ENCODE results near the gene RPS26. TPM values are rescaled to one million over a fixed set of nuclear protein-coding genes. Genes with fewer than 3 reads are reported as not detected.

Gene RPS26
- total RNA-seq, 1 experiment from 2014 or later: 77.2 TPM

DNA sequence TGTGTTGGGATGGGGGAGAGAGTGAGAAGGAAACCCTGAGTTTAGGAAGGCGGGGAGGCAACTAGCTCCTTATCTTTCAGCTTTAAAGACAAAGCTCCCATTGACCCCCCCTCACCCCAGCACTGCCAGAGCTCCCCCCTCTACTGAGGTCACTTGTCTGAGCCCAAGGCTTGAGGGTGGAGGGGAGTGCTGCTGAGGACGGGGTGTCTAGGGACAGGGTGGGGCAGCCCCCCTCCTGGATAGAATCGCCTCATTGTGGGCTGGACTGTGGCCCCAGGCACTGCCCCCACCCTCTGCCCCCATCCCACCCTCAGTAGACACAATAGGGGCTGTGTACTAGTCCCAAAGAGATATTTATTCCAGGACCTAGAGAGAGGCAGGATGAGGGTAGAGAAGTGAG is 41.2 kb downstream of the RPS26 start (continued):
- TF ChIP-seq SP1 (CRISPR knock-in tag; conservative IDR thresholded peaks at IDR 0.05): no peak
- TF ChIP-seq, protein P1, sequence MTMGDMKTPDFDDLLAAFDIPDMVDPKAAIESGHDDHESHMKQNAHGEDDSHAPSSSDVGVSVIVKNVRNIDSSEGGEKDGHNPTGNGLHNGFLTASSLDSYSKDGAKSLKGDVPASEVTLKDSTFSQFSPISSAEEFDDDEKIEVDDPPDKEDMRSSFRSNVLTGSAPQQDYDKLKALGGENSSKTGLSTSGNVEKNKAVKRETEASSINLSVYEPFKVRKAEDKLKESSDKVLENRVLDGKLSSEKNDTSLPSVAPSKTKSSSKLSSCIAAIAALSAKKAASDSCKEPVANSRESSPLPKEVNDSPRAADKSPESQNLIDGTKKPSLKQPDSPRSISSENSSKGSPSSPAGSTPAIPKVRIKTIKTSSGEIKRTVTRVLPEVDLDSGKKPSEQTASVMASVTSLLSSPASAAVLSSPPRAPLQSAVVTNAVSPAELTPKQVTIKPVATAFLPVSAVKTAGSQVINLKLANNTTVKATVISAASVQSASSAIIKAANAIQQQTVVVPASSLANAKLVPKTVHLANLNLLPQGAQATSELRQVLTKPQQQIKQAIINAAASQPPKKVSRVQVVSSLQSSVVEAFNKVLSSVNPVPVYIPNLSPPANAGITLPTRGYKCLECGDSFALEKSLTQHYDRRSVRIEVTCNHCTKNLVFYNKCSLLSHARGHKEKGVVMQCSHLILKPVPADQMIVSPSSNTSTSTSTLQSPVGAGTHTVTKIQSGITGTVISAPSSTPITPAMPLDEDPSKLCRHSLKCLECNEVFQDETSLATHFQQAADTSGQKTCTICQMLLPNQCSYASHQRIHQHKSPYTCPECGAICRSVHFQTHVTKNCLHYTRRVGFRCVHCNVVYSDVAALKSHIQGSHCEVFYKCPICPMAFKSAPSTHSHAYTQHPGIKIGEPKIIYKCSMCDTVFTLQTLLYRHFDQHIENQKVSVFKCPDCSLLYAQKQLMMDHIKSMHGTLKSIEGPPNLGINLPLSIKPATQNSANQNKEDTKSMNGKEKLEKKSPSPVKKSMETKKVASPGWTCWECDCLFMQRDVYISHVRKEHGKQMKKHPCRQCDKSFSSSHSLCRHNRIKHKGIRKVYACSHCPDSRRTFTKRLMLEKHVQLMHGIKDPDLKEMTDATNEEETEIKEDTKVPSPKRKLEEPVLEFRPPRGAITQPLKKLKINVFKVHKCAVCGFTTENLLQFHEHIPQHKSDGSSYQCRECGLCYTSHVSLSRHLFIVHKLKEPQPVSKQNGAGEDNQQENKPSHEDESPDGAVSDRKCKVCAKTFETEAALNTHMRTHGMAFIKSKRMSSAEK (CRISPR knock-in tag; IDR thresholded peaks at IDR 0.05; ENCODE audit: borderline replicate concordance): no peak
- no peak for TF ChIP-seq EMX1 (CRISPR knock-in tag; IDR thresholded peaks at IDR 0.05)
- TF ChIP-seq, protein P2, sequence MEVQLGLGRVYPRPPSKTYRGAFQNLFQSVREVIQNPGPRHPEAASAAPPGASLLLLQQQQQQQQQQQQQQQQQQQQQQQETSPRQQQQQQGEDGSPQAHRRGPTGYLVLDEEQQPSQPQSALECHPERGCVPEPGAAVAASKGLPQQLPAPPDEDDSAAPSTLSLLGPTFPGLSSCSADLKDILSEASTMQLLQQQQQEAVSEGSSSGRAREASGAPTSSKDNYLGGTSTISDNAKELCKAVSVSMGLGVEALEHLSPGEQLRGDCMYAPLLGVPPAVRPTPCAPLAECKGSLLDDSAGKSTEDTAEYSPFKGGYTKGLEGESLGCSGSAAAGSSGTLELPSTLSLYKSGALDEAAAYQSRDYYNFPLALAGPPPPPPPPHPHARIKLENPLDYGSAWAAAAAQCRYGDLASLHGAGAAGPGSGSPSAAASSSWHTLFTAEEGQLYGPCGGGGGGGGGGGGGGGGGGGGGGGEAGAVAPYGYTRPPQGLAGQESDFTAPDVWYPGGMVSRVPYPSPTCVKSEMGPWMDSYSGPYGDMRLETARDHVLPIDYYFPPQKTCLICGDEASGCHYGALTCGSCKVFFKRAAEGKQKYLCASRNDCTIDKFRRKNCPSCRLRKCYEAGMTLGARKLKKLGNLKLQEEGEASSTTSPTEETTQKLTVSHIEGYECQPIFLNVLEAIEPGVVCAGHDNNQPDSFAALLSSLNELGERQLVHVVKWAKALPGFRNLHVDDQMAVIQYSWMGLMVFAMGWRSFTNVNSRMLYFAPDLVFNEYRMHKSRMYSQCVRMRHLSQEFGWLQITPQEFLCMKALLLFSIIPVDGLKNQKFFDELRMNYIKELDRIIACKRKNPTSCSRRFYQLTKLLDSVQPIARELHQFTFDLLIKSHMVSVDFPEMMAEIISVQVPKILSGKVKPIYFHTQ (CRISPR knock-in tag; IDR thresholded peaks at IDR 0.05): no peak
- TF ChIP-seq NR2C2 (CRISPR knock-in tag; IDR thresholded peaks at IDR 0.05): no peak
- no peak for TF ChIP-seq ZNF232 (CRISPR knock-in tag; IDR thresholded peaks at IDR 0.05)
- TF ChIP-seq ZNF138 (CRISPR knock-in tag; conservative IDR thresholded peaks at IDR 0.05): no peak
- TF ChIP-seq FOXK1 (CRISPR knock-in tag; IDR thresholded peaks at IDR 0.05): no peak

DNA sequence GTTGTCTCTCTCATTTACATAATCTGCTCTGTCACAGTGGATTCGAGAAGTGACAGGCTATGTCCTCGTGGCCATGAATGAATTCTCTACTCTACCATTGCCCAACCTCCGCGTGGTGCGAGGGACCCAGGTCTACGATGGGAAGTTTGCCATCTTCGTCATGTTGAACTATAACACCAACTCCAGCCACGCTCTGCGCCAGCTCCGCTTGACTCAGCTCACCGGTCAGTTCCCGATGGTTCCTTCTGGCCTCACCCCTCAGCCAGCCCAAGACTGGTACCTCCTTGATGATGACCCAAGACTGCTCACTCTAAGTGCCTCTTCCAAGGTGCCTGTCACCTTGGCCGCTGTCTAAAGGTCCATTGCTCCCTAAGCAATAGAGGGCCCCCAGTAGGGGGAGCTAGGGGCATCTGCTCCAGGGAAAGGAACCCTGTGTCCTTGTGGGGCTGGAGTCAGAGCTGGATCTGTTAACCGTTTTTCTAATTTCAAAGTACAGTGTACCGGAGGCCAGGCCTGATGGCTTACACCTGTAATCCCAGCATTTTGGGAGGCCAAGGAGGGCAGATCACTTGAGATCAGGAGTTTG is 43.3 kb downstream of the RPS26 start:
- Mint-ChIP-seq H3K4me3 (no peak overlapping the region), H3K27me3 (ENCODE audit: low read depth) (no peaks in the 10 kb centered on the region), H3K36me3 (peaks cover 44% of the 10 kb centered on the region), H3K4me1 (peaks cover 15% of the 10 kb centered on the region), H3K27ac (no peak overlapping the region; the same call in 1 of the 2 replicates), H3K9me3 (no peaks in the 10 kb centered on the region)
- DNase-seq (ENCODE audit: low spot score) (peak; percentile 74), ATAC-seq (peak; percentile 50)
- ChIA-PET CTCF (interaction anchor here (0.6 to 1.6 kb wide), 34 partner anchors 11 to 1017 kb away, joined by 3 to 36 read pairs (median 4); partner anchors contain the start of genes COQ10A, ESYT1, IKZF4 and MMP19), POLR2A (interaction anchor here (0.7 to 1.3 kb wide), 3 partner anchors 20 to 69 kb away, joined by 3 to 6 read pairs (median 3); partner anchors contain the start of gene PA2G4)
- TF ChIP-seq, protein P3, sequence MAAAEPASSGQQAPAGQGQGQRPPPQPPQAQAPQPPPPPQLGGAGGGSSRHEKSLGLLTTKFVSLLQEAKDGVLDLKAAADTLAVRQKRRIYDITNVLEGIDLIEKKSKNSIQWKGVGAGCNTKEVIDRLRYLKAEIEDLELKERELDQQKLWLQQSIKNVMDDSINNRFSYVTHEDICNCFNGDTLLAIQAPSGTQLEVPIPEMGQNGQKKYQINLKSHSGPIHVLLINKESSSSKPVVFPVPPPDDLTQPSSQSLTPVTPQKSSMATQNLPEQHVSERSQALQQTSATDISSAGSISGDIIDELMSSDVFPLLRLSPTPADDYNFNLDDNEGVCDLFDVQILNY (CRISPR knock-in tag; IDR thresholded peaks at IDR 0.05): no peak
- TF ChIP-seq, protein P4, sequence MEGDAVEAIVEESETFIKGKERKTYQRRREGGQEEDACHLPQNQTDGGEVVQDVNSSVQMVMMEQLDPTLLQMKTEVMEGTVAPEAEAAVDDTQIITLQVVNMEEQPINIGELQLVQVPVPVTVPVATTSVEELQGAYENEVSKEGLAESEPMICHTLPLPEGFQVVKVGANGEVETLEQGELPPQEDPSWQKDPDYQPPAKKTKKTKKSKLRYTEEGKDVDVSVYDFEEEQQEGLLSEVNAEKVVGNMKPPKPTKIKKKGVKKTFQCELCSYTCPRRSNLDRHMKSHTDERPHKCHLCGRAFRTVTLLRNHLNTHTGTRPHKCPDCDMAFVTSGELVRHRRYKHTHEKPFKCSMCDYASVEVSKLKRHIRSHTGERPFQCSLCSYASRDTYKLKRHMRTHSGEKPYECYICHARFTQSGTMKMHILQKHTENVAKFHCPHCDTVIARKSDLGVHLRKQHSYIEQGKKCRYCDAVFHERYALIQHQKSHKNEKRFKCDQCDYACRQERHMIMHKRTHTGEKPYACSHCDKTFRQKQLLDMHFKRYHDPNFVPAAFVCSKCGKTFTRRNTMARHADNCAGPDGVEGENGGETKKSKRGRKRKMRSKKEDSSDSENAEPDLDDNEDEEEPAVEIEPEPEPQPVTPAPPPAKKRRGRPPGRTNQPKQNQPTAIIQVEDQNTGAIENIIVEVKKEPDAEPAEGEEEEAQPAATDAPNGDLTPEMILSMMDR (IDR thresholded peaks at IDR 0.05): peak; percentile 40; the same call in 1 of the 2 replicates

DNA sequence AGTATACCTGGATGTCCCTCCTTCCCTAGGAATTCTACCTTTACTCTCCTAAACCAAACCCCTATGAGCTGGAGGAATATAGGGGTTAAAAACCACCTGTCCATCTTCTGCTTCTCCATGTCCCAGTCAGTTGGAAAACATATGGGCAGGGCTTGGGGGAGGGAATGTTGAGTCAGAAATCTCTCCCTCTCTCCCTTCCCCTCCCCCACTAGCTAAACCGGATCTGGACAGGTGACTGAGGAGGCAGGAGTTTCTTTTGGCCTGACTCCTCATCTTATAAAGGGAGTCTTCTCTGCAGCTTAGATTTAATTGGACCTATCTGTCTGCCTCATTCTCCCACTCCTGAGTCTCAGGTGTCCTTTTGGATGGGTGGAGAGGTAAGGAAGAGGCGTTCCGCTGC is 44.4 kb downstream of the RPS26 start:
- Mint-ChIP-seq H3K9me3 (no peaks in the 10 kb centered on the region), H3K36me3 (peaks cover 52% of the 10 kb centered on the region), H3K4me3 (no peak overlapping the region), H3K27me3 (ENCODE audit: low read depth) (no peaks in the 10 kb centered on the region), H3K4me1 (peaks cover 11% of the 10 kb centered on the region), H3K27ac (peak overlapping the region; percentile 53; the same call in 1 of the 2 replicates)
- CTCF ChIA-PET: interaction anchor here (0.8 to 1.5 kb wide), 9 partner anchors 14 to 243 kb away, joined by 3 to 17 read pairs (median 5); partner anchors contain the start of genes MMP19, RAB5B and SUOX
- DNase-seq (ENCODE audit: low spot score) (no peak), ATAC-seq (no peak)
- POLR2A ChIA-PET: interaction anchor here (0.7 to 1.3 kb wide), 2 partner anchors 19 to 599 kb away, joined by 4 to 6 read pairs; partner anchors contain the start of gene PA2G4
- TF ChIP-seq TP53 (CRISPR knock-in tag; IDR thresholded peaks at IDR 0.05): no peak
- TF ChIP-seq, protein P5, sequence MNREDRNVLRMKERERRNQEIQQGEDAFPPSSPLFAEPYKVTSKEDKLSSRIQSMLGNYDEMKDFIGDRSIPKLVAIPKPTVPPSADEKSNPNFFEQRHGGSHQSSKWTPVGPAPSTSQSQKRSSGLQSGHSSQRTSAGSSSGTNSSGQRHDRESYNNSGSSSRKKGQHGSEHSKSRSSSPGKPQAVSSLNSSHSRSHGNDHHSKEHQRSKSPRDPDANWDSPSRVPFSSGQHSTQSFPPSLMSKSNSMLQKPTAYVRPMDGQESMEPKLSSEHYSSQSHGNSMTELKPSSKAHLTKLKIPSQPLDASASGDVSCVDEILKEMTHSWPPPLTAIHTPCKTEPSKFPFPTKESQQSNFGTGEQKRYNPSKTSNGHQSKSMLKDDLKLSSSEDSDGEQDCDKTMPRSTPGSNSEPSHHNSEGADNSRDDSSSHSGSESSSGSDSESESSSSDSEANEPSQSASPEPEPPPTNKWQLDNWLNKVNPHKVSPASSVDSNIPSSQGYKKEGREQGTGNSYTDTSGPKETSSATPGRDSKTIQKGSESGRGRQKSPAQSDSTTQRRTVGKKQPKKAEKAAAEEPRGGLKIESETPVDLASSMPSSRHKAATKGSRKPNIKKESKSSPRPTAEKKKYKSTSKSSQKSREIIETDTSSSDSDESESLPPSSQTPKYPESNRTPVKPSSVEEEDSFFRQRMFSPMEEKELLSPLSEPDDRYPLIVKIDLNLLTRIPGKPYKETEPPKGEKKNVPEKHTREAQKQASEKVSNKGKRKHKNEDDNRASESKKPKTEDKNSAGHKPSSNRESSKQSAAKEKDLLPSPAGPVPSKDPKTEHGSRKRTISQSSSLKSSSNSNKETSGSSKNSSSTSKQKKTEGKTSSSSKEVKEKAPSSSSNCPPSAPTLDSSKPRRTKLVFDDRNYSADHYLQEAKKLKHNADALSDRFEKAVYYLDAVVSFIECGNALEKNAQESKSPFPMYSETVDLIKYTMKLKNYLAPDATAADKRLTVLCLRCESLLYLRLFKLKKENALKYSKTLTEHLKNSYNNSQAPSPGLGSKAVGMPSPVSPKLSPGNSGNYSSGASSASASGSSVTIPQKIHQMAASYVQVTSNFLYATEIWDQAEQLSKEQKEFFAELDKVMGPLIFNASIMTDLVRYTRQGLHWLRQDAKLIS (CRISPR knock-in tag; IDR thresholded peaks at IDR 0.05; ENCODE audit: borderline replicate concordance): no peak
- TF ChIP-seq, protein P6, sequence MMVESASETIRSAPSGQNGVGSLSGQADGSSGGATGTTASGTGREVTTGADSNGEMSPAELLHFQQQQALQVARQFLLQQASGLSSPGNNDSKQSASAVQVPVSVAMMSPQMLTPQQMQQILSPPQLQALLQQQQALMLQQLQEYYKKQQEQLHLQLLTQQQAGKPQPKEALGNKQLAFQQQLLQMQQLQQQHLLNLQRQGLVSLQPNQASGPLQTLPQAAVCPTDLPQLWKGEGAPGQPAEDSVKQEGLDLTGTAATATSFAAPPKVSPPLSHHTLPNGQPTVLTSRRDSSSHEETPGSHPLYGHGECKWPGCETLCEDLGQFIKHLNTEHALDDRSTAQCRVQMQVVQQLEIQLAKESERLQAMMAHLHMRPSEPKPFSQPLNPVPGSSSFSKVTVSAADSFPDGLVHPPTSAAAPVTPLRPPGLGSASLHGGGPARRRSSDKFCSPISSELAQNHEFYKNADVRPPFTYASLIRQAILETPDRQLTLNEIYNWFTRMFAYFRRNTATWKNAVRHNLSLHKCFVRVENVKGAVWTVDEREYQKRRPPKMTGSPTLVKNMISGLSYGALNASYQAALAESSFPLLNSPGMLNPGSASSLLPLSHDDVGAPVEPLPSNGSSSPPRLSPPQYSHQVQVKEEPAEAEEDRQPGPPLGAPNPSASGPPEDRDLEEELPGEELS (CRISPR knock-in tag; IDR thresholded peaks at IDR 0.05): no peak
